Neural cell (in vitro differentiated cells): ENCODE measurements around the gene AASS. TPM values are rescaled to one million over a fixed set of nuclear protein-coding genes. Genes with fewer than 3 reads are reported as not detected.

ENCODE experiments used
- H2AFZ ChIP-seq: fragments of 200-600, 300-800 bp; sonication (generic), shearing (Covaris generic); 2 replicates; pipeline ENCODE4 v1.6.0; 2014; ENCODE audit warnings: low read depth, mild to moderate bottlenecking, antibody characterized with exemption, low read length, moderate library complexity
- H3F3A ChIP-seq: fragments of 200-600 bp; shearing (Covaris generic); 2 replicates; pipeline ENCODE4 v1.6.1; 2016; ENCODE audit warnings: mild to moderate bottlenecking, moderate library complexity, mixed read lengths, antibody characterized with exemption, low read length; ENCODE audit not compliant: insufficient read depth, poor library complexity, severe bottlenecking
- H3K27ac ChIP-seq: fragments of 200-600, 300-800 bp; sonication (generic), shearing (Covaris generic); 2 replicates; pipeline ENCODE4 v1.5.1; 2014; ENCODE audit warnings: mild to moderate bottlenecking, low read length, moderate library complexity
- H3K27me3 ChIP-seq: fragments of 300-800, 200-600 bp; sonication (generic), shearing (Covaris generic); 2 replicates; pipeline ENCODE4 v1.6.0; 2014; ENCODE audit warnings: mild to moderate bottlenecking, low read depth, low read length, moderate library complexity; ENCODE audit not compliant: insufficient read depth
- H3K36me3 ChIP-seq: fragments of 300-800, 200-600 bp; sonication (generic), shearing (Covaris generic); 2 replicates; pipeline ENCODE4 v1.5.1; 2014; ENCODE audit warnings: mild to moderate bottlenecking, antibody characterized with exemption, low read length, moderate library complexity; ENCODE audit not compliant: insufficient read depth
- H3K4me2 ChIP-seq: fragments of 300-800, 200-600 bp; sonication (generic), shearing (Covaris generic); 2 replicates; pipeline ENCODE4 v1.6.0; 2014; ENCODE audit warnings: mild to moderate bottlenecking, low read length
- H3K4me3 ChIP-seq: fragments of 300-800, 200-600 bp; sonication (generic), shearing (Covaris generic); 2 replicates; pipeline ENCODE4 v1.5.1; 2014; ENCODE audit warnings: mild to moderate bottlenecking, low read length, moderate library complexity
- H3K79me2 ChIP-seq: fragments of 200-600 bp; shearing (Covaris generic); replicated peaks from 2 replicates; pipeline ENCODE4 v1.6.0; 2014; ENCODE audit warnings: mild to moderate bottlenecking, low read length, moderate library complexity; ENCODE audit not compliant: insufficient read depth
- H3K9ac ChIP-seq: fragments of 300-800, 200-600 bp; sonication (generic), shearing (Covaris generic); 2 replicates; pipeline ENCODE4 v1.6.1; 2016; ENCODE audit warnings: mild to moderate bottlenecking, low read length, mixed read lengths
- H3K9me2 ChIP-seq: fragments of 200-600 bp; shearing (Covaris generic); 2 replicates; pipeline ENCODE4 v1.6.1; 2016; ENCODE audit warnings: mild to moderate bottlenecking, low read length, mixed read lengths; ENCODE audit not compliant: insufficient read depth
- H3K9me3 ChIP-seq: fragments of 200-600, 300-800 bp; sonication (generic), shearing (Covaris generic); 2 replicates; pipeline ENCODE4 v1.6.1; 2016; ENCODE audit warnings: mild to moderate bottlenecking, mixed run types, low read length, moderate library complexity, mixed read lengths
- H4K20me1 ChIP-seq: fragments of 200-600 bp; shearing (Covaris generic); 2 replicates; pipeline ENCODE4 v1.6.1; 2016; ENCODE audit warnings: mild to moderate bottlenecking, mixed run types; ENCODE audit not compliant: insufficient read depth
- EP300 ChIP-seq: fragments of 450-650 bp; conservative IDR thresholded peaks from 2 replicates; pipeline ENCODE4 v1.6.1; 2014; ENCODE audit warnings: antibody characterized with exemption, mild to moderate bottlenecking, moderate library complexity; ENCODE audit not compliant: poor library complexity, severe bottlenecking
- EZH2 ChIP-seq: fragments of 200-600, 300-800 bp; shearing (Covaris generic), sonication (generic); IDR thresholded peaks from 2 replicates; pipeline ENCODE4 v1.6.1; 2014; ENCODE audit warnings: antibody characterized with exemption, low read length, borderline replicate concordance, mild to moderate bottlenecking; ENCODE audit not compliant: insufficient read depth, poor library complexity, severe bottlenecking
- MXI1 ChIP-seq: fragments of 450-650 bp; conservative IDR thresholded peaks from 2 replicates; pipeline ENCODE4 v1.6.1; 2014; ENCODE audit warnings: antibody characterized with exemption, mild to moderate bottlenecking; ENCODE audit not compliant: poor library complexity, severe bottlenecking
- POLR2AphosphoS5 ChIP-seq: IDR thresholded peaks from 2 replicates; pipeline ENCODE4 v1.6.1; 2012
- RAD21 ChIP-seq: fragments of 450-650 bp; conservative IDR thresholded peaks from 2 replicates; pipeline ENCODE4 v1.6.1; 2014; ENCODE audit warnings: antibody characterized with exemption, mild to moderate bottlenecking, moderate library complexity
- SMC3 ChIP-seq: fragments of 450-650 bp; conservative IDR thresholded peaks from 2 replicates; pipeline ENCODE4 v1.6.1; 2014; ENCODE audit warnings: antibody characterized with exemption, mild to moderate bottlenecking, moderate library complexity; ENCODE audit not compliant: poor library complexity
- TAF1 ChIP-seq: IDR thresholded peaks from 2 replicates; pipeline ENCODE4 v1.6.1; 2012; ENCODE audit warnings: low read depth
- polyA plus RNA-seq: library from polyadenylated mRNA; depleted of rRNA; stranded (reverse); fragments of >200 nt; gene quantifications from 2 replicates; pipeline ENCODE4 v1.2.3, GENCODE V29; 2014
- TF ChIP-seq, protein P1 (sequence below): IDR thresholded peaks from 2 replicates; pipeline ENCODE4 v1.6.1; 2012; ENCODE audit warnings: borderline replicate concordance
- TF ChIP-seq, protein P2 (sequence below): fragments of 450-650 bp; IDR thresholded peaks from 2 replicates; pipeline ENCODE4 v1.5.1; 2014; ENCODE audit warnings: antibody characterized with exemption, mild to moderate bottlenecking, moderate library complexity; ENCODE audit not compliant: poor library complexity, severe bottlenecking

Gene AASS
- polyA plus RNA-seq, 1 donor from 2014 or later: 12.5 TPM

DNA sequence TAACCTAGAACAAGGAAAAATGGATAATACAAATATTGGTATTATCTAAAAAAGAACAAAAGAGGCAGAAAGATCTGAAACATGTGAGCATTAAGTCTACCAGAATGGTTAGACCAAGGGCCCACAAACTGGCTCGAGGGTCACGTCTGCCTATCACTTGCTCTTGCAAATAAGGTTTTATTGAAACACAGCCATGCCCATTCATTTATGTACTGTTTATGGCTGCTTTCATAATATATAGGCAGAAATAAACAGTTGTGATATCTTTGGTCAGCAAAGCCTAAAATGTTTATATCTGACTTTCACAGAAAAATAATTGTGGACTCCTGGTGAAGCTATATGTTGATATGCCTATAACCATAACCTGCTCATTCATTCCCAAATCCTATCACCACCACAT lies 71.8 kb downstream of the AASS start:
- Histone ChIP-seq H3K27ac (no peak overlapping the region), H3K9me3 (no peaks in the 10 kb centered on the region), H2AFZ (no peak overlapping the region), H3K79me2 (no peaks in the 10 kb centered on the region), H3K9ac (no peak overlapping the region), H3K9me2 (no peaks in the 10 kb centered on the region), H3K36me3 (no peaks in the 10 kb centered on the region), H4K20me1 (no peaks in the 10 kb centered on the region), H3K4me3 (no peak overlapping the region), H3F3A (no peaks in the 10 kb centered on the region), H3K4me2 (no peak overlapping the region), H3K27me3 (no peaks in the 10 kb centered on the region)
- no peak for TF ChIP-seq SMC3
- no peak for TF ChIP-seq RAD21
- no peak for TF ChIP-seq MXI1
- TF ChIP-seq EP300: no peak
- no peak for TF ChIP-seq POLR2AphosphoS5
- TF ChIP-seq, protein P1, sequence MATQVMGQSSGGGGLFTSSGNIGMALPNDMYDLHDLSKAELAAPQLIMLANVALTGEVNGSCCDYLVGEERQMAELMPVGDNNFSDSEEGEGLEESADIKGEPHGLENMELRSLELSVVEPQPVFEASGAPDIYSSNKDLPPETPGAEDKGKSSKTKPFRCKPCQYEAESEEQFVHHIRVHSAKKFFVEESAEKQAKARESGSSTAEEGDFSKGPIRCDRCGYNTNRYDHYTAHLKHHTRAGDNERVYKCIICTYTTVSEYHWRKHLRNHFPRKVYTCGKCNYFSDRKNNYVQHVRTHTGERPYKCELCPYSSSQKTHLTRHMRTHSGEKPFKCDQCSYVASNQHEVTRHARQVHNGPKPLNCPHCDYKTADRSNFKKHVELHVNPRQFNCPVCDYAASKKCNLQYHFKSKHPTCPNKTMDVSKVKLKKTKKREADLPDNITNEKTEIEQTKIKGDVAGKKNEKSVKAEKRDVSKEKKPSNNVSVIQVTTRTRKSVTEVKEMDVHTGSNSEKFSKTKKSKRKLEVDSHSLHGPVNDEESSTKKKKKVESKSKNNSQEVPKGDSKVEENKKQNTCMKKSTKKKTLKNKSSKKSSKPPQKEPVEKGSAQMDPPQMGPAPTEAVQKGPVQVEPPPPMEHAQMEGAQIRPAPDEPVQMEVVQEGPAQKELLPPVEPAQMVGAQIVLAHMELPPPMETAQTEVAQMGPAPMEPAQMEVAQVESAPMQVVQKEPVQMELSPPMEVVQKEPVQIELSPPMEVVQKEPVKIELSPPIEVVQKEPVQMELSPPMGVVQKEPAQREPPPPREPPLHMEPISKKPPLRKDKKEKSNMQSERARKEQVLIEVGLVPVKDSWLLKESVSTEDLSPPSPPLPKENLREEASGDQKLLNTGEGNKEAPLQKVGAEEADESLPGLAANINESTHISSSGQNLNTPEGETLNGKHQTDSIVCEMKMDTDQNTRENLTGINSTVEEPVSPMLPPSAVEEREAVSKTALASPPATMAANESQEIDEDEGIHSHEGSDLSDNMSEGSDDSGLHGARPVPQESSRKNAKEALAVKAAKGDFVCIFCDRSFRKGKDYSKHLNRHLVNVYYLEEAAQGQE: no peak
- no peak for TF ChIP-seq EZH2
- no peak for TF ChIP-seq TAF1
- TF ChIP-seq, protein P2, sequence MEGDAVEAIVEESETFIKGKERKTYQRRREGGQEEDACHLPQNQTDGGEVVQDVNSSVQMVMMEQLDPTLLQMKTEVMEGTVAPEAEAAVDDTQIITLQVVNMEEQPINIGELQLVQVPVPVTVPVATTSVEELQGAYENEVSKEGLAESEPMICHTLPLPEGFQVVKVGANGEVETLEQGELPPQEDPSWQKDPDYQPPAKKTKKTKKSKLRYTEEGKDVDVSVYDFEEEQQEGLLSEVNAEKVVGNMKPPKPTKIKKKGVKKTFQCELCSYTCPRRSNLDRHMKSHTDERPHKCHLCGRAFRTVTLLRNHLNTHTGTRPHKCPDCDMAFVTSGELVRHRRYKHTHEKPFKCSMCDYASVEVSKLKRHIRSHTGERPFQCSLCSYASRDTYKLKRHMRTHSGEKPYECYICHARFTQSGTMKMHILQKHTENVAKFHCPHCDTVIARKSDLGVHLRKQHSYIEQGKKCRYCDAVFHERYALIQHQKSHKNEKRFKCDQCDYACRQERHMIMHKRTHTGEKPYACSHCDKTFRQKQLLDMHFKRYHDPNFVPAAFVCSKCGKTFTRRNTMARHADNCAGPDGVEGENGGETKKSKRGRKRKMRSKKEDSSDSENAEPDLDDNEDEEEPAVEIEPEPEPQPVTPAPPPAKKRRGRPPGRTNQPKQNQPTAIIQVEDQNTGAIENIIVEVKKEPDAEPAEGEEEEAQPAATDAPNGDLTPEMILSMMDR: no peak

DNA sequence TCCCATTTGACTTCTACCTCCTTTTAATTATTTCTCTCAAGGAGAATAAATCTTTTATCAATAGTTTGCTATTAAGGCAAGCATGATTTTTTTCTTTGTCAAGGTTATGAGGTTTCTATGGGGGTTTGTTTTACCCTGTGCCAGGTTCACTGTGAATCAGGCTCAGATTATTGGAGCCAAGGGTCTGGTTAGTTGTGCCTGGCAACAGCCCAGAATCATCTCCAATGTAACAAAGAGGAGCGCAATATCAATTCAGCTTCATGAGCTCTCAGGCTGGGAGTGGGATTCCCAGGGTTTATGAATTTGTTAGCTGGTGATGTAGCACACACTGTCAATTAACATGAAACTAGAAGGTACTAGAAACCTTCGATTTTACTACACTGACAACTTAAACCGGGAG lies 73.2 kb downstream of the AASS start:
- no peak overlapping the region for H3K9ac ChIP-seq
- H2AFZ ChIP-seq: no peak overlapping the region
- H3K9me3 ChIP-seq: no peaks in the 10 kb centered on the region
- no peak overlapping the region for H3K4me2 ChIP-seq
- TF ChIP-seq, protein P2: no peak
- TF ChIP-seq TAF1 (no peak), POLR2AphosphoS5 (no peak), EZH2 (no peak), SMC3 (no peak), RAD21 (no peak)
- TF ChIP-seq, protein P1: no peak
- no peak overlapping the region for H3K4me3 ChIP-seq
- no peaks in the 10 kb centered on the region for H3K79me2 ChIP-seq
- no peaks in the 10 kb centered on the region for H3K36me3 ChIP-seq
- no peaks in the 10 kb centered on the region for H4K20me1 ChIP-seq
- H3F3A ChIP-seq: no peaks in the 10 kb centered on the region
- H3K27ac ChIP-seq: no peak overlapping the region
- H3K9me2 ChIP-seq: no peaks in the 10 kb centered on the region
- H3K27me3 ChIP-seq: no peaks in the 10 kb centered on the region
